ENCODE measurements around the gene IQCM.
"Not testable (repeated sequence)": the region's sequence is repeated elsewhere in the genome, so short reads cannot be mapped to it uniquely, and the experiment has no call there.

The IQCM gene

DNA sequence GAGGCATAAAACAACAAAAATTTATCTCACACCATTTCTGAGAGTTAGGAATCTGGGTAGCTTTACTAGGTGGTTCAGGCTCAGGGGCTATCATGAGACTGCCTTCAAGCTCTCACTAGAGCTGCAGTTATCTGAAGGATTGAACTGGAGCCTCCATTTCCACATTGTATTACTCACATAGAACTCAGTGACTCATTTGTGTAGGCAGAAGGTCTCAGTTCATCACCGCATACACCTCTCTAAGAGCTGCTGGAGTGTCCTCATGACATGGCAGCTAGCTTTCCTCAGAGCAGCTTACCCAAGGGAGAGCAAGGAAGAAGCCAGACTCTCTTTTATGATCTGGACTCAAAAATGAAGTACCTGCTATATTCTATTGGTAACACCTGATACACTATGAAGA, 389.2 kb downstream of the IQCM start:
- no peak for DNase-seq

DNA sequence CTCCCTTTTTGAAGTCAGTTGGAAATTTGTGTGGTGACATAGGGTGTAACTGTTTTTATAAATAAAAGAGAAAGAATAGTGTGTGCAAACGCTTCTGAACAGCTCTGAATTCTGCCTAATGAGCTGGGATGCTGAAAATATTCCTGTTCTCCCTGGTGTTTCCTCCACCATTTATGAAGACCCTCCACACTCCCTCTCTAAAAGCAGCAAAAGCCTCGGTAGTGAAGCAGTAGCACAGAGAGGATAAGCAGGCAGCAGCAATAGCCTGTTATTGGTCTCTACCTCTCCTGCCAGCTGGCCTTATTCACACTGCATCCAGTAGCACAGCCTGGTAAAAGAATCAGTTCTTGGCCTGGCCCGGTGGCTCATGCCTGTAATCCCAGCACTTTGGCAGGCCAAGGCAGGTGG, 406.1 kb downstream of the IQCM start:
- DNase-seq = no peak

DNA sequence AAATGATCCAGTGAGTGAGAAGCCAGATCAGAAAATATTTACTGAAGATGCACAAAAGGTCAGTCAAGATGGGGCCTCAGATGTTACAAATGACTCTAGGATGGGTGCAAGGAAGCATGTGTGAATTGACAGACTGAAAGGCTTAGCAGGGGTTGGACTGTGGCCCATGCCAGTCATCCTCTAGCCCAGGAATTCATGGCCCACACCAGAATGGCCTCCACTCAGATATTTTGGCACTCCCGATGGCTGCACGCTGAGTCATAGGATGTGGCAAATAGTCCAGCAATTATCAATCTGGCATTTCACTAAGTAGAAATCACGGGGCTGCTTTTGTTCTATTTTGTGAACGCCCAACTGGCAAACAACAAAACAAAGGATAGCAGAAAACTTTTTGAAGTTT, 406.5 kb downstream of the IQCM start:
- DNase-seq = no peak

DNA sequence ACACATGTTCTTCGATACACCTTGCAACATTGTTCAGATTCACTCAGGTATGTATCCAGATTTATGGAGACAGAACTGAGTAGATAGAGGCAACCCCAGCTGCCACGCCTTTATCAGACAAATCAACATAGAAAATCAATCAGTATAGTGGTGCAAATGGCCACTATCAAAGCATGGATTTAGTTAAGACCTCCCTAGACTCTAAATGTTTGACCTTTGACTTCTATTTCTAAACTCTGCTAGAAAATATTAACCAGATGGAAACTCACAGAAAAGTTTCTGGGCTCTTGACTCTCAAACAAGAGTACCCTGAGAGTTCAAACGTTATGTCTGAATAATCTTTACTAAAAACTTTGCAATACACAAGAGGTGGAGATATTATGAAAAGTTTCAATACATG, 411.5 kb downstream of the IQCM start:
- DNase-seq = no peak

DNA sequence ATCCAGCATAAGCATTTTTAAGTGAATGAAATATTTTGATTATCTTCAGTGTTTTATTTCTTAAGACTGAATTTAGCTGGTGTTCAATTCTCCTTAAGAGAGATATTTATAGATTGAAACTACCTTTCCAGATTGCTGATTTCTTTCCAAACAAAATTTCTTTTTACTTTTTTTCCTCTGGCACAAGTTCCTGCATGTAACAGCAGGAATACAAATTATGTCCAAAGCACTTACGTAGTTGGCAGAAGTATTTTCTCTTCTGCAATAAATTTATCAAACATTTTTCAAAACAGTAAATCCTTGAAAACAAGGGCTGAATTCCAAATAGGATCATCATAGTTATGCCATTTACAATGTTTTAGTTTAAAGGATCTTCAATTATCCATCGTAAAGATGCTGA, 412.6 kb downstream of the IQCM start:
- DNase-seq = no peak

DNA sequence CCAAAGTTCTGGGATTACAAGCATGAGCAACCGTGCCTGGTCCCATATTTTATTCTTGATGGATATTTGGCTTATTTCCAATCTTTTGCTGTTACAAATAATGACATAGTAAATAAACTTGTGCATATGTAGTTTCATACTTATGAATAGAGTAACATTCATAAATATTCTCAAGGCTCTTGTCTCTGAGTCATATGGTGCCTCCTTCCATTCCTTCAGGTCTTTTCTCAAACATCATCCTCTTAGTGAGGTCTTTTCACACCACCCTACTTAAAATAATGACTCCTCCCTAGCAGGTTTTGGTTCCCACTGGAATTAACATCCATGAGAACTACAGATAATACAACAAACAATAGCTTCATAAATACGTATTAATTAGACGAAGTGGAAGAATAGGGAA, 416.6 kb downstream of the IQCM start:
- DNase-seq = no peak

DNA sequence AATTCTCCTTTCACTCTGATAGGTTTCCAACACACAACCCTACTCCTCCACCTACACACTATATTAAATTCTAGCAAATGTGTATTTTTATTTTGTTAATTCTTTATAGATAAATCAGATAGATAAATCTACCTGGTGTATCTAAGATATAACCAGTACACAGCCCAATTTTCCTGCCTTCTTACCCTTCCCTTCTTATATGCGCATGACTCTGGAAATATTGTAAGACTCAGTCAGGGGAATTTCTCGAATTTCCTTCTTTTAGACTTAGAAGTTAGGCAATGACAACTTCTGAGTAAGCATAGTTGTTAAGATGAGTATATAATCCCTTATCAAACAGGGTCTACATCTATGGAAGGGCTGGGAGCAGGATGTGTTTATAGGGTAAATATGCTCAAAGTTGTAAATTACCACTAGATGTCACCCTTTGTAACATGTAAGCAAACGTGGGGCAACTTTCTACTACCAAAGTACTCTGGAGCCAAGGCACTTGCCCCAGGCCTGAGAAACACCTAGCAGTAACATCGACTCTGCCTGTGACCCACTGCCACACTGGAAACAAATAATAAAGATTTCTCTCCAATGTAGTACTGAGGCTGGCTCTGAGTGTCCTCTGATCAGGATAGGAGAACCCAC, 444.7 kb downstream of the IQCM start:
- DNase-seq = peak; percentile 64

DNA sequence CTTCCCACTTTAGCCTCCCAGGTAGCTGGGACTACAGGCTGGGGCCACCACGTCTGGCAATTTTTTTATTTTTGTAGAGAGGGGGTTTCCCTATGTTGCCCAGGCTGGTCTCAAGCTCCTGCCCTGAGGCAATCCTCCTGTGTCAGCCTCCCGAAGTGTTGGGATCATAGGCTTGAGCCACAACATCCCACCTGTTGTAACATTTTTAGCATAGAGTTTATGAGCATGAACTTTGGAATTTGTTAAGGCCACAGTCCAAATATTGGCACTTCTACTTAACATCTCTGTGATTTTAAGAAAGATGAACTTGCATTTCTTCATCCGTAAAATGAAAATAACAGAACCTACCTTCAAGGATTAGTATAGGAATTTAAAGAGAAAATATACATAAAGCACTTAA, 445.6 kb downstream of the IQCM start:
- DNase-seq = no peak

DNA sequence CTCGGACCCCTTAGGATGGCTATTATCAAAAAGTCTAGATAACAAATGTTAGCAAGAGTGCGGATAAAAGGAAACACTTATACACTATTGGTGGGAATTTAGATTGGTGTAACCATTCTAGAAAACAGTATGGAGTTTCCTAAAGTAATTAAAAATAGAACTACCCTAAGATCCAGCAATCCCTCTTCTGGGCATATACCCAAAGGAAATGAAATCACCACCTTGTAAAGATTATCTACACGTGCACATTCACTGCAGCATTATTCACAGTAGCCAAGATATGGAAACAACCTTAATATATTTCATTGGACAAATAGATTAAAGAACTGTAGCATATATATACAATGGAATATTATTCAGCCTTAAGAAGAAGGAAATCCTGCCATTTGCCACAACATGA, 462.4 kb downstream of the IQCM start:
- DNase-seq = no peak

DNA sequence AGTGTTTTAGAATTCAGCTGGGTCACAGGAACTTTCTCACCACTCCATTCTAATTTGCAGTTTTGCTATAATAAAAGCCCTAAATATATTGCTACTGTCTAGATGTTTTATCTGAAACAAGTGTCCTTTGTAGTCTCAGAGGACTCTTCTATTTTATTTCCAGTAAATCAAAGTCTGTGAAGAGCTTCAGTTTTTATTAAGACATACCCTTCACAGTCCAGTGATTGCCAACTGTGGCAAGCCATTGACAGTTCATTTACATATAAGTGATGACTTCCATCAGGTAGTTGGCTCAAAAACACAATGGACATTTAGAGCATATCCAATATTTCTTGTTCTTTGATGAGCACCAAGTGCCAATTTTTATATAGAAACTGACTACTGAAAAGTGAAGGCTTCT, 466.1 kb downstream of the IQCM start:
- DNase-seq = no peak

DNA sequence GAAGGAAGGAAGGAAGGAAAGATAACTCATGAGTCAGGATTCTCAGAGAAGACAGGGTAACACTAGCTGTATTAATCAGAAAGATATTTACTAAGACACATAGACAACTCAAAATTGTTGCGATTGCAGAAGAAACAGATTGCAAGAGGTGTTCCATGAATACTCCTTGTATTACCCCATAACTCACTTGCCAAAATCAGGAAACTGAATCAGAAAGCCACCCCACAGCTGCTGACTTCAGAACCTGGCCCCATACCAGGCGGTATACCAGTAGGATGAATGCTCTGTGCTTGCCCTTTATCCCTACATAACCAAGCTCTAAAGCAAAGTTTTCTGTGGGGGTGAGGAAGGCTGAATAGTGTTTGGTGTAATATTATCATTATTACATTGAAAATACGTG, 468.5 kb downstream of the IQCM start:
- DNase-seq = no peak

DNA sequence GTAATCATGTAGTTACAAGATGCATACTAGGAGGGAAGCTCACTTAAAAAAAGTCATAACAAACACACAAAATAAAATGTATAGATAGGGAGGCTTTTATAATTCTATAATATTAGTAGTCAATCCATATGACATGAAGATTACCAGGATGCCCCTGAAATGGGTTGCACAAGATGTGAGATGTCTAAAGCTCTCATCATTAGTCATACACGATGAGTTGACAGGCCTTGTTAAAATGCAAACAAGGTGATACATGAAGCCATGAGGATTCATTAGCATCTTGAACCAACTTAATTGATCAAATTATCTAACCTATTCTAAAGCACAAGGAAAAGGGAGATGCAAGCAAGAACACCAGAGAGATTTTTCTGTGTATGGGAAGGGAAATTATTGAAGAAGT, 470.2 kb downstream of the IQCM start:
- no peak for DNase-seq

DNA sequence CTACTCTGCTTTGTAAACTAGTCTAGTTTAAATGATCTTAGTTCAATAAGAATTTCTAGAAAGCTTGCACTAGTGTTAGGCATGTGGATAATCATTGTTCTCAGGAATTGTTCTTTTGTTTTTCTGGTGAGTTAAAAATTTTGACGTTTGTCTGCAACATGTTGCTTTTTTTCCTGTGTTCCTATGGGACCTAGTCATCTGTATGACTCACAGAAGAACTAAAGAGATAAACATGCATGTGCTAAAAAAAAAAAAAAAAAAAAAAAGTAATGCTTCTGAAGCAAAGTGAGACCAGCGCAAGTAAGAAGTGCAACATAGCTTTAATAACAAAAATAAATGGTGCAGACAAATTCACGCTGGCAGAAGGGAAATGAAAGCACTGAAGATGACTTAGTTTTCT, 471.2 kb downstream of the IQCM start:
- DNase-seq = no peak

DNA sequence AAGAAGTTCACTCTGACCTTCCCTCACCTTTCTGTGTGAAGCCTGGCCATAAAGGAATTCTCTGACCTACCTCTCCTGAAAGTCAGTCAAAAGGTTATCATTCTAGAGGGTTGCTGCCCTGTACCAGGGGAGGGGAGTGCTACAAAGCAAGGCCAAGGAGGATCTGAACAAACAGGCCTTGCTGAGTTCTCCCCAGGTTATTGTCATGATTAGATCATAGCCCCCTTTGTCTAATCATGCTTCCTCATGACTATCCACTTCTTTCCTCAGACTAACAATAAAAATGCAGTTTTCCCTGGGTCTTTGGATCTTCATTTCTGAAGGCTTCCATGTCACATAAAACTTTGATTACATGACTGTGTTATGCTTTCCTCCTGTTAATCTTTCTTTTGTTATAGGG, 472.0 kb downstream of the IQCM start:
- DNase-seq = no peak

DNA sequence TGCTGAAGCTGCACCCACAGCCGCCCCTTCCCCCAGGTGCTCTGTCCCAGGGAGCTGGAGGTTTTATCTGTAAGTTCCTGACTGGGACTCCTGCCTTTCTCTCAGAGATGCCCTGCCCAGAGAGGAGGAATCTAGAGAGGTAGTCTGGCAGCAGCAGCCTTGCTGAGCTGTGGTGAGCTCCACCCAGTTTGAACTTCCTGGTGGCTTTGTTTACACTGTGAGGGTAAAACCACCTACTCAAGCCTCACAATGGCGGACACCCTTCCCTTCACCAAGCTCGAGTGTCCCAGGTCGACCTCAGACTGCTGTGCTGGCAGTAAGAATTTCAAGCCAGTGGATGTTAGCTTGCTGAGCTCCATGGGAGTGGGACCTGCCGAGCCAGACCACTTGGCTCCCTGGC, 474.5 kb downstream of the IQCM start:
- DNase-seq = not testable (repeated sequence)

DNA sequence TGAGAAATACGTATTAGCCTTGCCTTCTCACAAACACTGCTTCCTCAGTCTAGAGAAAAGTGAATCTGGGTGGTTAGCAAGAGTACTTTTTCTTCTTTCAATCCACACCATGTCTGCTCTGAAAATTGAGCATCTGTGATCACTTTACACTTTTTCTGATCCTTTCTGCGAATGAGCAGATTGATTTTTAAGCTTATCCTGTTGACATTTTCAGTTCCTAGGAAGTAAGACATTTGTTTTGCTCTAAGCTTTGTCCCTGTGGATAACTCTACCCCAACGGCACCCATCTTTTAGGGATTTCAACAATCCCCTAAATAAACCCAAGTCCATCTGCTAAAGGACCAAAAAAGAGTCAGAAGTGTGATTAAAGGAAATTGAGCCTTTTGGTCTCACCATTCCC, 487.5 kb downstream of the IQCM start:
- DNase-seq = no peak

DNA sequence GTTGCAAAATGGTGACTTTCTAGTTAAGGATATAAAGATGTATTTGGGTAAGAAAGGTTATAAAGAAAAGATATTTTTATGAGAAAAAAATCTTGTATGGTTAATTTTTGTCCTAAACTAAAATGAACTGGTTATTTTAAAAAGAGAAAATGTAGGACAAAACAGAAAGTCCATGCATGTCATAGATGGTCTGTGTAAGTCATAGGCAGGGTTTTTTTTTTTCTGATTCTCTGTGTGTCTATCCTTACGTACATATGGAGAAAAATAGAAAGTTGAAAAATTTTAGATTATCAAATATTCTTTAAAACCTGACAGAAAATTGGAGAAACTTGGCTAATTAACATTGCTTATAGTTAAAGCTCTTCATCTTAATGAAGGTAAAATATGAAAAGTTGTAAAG, 493.4 kb downstream of the IQCM start:
- DNase-seq = peak; percentile 0

DNA sequence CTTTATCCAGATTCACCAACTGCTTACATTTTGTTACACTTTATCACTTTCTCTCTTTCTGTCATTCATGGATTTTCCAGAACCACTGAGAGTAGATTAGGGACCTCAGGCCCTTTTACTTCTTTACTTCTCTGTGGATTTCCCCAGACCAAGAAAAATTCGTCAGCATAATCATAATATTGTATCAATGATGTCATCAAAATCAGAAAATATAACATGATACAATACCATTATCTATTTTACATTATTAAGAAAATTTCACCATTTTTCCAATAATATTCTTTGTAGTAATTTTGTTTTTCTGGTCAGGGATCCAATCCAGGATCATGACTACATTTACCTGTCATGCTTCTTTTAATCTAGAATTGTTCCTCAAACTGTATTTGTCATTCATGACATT, 494.2 kb downstream of the IQCM start:
- no peak for DNase-seq

DNA sequence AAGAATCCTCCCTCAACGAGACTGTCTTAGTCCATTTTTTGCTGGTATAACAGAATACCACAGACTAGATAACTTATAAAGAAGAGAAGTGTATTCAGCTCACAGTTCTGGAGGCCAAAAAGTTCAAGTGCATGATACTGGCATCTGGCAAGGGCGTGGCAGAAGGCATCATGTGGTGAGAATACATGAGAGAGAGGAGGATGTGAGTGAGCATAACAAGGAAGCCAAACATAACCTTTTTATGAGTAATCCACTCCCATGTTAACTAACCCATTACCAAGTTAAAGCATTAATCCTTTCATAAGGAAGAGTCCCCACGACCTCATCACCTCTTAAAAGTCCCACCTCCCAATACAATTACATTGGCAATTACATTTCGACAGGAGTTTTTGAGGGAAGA, 504.6 kb downstream of the IQCM start:
- no peak for DNase-seq

DNA sequence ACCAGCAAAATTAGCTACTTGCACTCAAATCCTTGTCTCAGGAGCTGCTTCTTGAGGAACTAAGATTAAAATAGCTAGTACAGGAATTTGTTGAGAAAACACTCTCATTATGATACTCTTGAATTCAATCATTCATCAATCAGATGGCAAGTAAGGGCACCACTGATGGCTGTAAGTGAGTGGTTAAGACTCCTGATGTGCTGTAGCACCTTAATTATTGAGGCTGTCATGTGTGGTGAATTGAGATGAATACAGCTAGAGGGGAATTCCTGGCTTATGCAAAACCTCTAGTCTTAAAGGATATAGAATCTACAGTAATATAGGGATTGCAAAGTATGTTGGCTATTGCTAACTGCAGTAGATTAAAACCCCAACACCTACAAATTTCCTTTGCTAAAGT, 509.1 kb downstream of the IQCM start:
- DNase-seq = no peak
